HG02610 (cell line): ENCODE measurements around the gene PPARG.

ENCODE experiments used
- ATAC-seq: cut with Tn5 transposase; IDR thresholded peaks from one replicate; pipeline ENCODE4 v1.9.1; 2021; ENCODE audit warnings: mild to moderate bottlenecking, moderate library complexity; ENCODE audit not compliant: unreplicated experiment

PPARG gene

DNA sequence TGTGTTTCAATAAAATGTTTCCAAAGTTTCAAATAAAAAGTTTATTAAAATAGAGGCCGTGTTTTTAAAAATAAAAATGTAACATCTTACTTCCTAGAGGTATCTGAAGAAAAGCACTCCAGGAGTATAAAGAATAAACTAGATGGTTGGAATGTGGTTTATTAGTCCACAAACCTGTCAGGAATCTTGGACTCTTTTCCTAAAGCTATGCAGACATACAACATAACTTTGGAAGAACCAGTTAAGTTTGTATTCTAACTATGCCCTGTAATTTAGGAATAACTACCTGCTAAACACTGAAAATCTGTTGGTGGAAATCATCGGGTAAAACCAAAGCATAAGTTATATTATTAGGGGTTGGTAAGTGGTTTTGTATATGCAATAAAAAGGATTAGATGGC, 51.6 kb downstream of the PPARG start:
- no peak for ATAC-seq

DNA sequence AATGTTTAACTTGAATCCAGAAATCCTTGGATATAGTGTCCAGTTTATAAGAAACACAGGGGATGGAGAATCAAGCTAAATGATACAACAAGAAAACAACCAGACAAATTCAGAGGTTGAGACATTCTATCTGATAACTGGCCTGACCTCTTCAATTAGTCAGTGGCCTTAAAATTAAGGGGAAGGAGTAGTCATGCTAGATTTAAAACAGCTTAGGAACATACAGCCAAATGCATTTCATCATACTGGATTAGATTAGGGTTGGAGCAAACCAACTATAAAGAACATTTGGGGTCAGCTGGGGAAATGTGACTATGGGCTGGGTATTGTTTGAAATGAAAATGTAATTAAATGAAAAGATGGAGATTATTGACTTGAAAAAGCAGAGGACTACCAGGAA, 53.3 kb downstream of the PPARG start:
- ATAC-seq = no peak

DNA sequence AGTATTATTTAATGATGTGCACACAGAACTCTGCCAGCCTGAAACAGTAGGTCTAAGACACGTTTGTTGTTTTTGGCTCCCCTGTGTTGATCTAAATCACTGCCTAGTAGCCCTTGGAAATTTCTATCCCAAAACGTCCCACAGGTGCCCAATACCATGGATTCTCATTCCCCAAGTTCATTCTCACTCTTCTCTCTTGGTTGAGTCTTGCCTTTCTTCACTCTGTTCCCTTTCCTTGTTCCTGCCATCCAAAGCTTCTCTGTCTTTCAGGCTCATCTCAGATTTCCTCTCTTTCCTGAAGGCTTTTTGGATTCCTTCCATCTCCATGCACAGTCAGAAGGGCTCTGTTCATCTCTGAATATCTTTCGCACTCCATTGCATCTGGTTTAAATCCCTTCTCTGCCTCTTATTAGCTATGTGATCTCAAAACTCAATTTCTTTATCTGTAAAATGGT, 54.2 kb downstream of the PPARG start:
- ATAC-seq = no peak

DNA sequence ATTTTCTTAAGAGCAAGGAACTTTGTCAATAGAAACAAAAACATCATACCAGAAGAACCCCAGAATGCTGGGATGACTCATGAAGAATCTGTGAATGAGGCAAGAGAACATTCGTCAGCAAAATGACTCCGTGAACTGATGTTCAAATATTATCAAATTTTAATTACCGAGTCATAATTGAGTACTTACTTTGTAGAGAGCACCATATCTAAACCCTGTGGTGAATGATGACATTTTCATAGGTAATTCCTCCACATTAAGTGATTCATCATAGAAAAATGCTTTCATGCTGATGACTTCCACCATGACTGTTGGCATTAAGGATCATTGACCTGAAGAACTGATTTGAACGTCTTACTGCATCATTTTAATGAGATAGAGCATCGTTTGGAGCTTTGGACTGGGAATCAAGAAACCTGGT, 56.3 kb downstream of the PPARG start:
- ATAC-seq = no peak

DNA sequence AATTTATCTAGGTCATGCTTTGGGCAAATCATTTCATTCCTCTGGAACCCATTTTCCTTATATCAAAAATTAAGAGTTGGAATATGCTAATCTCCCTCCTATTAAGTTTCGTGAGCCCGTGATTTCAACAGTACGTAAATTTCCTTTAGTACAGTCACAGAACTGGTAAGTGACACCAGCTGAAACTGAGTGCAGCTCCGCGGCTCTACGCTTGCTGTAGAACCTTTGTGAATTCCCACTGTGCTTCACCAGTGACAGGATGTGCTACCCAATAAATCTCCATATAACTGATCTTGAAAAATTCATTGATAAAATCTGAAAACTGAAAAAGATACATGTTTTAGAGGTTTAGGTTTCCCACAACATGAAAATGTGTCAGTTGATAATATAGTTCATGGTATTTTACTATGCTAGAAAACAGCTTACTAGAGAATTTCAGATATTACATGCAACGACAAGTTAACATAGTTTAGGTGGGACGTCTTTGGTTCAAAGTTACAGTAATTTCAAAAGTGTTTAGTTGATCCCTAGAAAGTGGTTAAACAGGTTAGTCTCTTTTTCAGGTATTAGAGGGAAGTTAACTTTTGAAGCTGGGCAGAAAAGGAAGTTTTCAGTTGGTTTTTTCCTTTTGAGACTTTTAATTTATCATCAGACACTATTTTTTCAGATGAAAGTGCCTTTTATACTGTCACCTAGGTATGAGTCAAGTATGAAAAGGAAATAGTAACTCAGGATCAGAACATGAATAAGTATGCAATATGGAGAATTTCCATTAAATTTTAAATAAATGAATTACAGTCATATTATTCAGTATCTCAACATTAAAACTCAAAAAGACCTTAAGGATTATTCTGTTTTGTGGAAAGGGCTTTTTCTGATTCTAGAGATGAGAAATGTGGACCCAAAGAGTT, 57.0 kb downstream of the PPARG start:
- no peak for ATAC-seq

DNA sequence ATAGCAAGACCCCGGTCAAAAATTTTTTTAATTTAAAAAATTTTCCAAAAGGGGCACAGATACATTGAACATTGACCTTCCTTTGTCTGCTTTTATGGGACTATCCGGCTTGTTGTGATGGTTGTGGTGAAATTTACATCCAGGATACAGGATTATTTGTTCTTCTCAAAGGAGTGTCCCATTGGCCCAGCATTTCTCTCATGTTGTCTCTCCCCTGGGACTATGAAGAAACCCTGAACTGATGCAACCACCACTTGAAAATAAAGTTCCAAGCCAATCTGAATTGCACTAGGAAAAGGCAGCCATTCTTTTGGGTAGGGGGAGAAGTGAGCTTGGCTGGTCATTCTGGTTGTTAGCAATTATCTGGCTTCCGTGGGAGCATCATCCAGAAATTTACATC, 58.4 kb downstream of the PPARG start:
- no peak for ATAC-seq

DNA sequence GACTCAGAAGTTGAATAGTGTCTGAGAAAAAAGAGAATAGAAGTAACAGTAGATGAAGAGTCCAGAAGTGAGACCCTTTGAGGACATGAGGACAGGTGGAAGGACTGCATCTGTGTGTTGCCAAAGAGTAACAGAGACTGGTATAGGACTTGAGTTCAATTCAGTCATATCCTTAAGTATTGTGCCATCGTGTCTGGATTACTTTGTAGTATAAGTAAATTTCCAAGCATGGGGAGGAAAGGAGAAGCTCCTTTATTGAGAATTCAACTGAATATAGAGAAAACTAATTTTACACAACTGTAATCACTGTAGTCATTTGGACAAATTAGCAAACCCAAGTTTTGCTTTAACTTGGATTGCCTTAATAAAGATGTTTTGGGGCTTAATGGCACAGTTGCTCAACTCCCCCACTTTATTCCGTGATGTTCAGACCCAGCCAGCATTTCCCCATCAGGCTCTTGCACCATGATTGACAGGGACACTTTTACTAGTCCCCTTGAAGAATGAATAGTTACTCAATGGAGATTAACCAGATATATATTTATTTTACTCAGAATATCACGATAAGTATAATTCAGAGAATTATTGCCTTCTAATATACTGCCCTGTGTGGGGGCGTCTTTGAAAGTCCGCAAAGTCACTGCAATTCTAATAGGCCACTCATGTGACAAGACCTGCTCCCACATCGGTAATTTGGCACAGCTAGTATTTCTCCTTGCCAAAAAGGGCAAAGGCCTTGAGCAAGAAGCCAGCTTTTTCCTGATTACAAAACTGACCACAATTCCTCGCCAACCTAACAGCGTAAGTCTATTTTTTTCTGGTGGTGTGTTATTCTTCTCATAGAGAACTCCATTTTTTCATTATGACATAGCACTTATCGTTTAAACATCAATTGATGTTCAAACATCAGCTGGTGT, 61.3 kb downstream of the PPARG start:
- ATAC-seq = no peak

DNA sequence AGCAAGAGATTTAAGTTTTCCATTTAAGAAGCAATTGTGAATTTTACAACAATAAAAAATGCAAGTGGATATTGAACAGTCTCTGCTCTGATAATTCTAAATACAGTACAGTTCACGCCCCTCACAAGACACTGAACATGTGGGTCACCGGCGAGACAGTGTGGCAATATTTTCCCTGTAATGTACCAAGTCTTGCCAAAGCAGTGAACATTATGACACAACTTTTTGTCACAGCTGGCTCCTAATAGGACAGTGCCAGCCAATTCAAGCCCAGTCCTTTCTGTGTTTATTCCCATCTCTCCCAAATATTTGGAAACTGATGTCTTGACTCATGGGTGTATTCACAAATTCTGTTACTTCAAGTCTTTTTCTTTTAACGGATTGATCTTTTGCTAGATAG, 62.3 kb downstream of the PPARG start:
- ATAC-seq = no peak

DNA sequence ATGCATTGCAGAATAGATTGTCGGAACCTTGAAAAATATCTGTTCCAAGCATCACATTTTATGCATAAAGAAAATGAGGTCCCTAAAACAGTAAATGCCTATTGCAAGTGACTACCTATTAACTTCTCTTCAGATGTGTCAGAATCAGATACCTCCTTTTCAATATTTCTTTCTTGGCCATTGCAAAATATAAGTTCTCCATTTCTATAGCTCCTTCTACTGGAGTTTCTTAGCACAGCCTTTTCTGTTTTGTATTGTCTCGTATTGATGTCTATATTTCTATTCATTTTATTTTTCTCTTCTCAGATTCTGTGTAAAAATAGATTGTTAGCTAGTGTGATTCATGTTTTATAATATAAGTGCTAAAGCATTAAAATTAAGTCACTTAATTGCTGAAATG, 63.4 kb downstream of the PPARG start:
- no peak for ATAC-seq

DNA sequence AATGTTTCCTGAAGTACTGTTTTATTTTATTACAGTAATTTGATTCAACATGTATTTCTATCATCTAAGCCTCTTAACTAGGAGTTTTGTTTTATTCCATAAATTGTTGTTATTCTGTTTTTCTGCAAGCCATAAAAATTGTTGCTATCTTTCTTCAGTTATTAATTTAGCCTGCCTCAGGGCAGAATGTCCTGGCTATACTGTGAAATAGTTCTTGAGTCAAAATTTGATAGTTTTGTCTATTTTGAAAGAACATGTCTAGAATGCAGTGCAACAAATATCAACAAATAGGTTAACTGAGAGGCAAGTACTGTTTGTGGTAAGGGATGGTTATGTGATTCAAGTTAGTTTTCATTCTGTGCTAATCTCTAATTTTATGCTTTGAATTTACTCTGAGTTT, 63.9 kb downstream of the PPARG start:
- ATAC-seq = no peak

DNA sequence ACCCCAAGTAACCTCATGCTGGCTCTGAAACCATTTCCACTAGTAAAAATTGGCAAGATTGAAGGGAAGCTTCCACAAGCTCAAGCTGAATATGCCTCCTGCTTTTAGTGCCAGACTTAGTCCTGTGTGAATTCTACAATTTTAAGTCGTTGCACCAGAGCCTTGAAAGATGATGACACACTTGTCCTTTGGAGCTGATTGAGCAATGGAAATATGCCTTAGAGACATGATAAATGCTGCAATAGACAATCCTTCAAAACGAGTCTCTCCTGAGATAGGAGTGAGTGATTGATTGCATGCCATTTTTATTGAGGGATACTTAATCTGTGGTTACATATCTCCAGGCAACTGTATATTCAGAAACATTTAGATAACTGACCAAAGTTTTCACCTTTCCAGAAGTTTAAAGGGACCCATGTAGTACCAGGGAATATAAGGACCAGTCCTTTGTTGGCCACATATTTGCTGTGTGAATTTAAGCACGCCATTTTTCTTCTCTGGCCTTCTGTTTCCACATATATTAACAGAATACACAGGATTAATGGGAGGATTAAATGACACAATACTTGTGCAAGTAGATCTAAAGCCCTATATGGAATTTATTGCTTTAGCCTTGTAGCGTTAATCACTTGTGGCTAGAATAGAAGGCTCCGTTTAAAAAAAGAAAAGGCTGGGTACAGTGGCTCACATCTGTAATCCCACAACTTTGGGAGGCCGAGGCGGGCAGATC, 65.1 kb downstream of the PPARG start:
- ATAC-seq = no peak

DNA sequence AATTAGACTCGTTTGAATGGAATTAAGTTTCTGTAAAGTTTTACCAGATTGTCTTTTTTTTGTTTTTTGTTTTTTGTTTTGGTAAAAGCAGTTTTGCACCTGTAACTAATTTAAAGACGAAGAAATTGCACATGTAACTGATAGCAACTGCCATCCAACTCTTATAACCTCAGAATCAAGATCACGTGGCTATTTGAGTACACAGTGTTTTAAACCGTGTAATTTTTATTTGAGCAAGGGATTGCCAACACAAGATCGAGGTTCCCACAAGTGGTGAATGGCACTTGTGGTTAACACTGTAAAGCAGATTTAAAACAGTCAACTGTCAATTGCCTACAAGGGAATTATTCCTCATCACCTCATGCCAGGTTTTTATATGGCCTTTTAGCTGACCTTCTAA, 67.3 kb downstream of the PPARG start:
- no peak for ATAC-seq

DNA sequence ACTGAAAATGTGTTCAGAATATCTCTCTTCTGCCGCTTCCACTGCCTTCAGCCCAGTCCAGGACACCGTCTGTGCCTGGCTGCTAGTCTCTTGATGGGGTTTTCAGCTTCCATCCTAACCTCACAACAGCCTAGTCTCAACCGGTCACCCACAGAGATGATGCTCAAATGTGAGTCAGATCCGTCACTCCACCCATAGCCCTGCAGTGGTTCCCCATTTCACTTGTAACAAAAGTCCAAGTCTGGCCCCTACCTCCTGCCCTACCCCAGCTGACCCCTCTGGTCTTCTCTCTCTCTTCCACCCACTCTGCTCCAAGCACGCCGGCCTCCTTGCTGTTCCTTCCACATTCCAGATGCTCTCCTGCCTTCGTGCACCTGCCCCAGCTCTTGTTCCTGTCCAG, 68.1 kb downstream of the PPARG start:
- ATAC-seq = no peak

DNA sequence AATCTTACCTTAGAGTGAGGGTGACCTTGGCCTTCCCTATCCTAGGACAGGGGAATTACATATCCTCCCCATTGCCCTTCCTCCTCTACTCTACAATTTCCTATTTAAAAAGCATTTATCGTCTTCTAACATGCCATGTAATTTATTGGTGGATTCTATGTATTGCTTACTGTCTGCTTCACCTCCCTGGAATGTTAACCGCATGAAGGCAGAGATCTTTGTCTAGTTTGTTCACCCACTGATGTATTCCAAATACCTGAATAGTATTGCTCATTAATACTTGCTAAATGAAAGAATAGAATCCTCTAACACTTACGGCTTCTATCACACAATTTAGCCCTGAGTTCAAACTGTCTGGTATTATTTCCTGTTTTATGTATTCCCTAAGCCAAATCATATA, 68.6 kb downstream of the PPARG start:
- no peak for ATAC-seq

DNA sequence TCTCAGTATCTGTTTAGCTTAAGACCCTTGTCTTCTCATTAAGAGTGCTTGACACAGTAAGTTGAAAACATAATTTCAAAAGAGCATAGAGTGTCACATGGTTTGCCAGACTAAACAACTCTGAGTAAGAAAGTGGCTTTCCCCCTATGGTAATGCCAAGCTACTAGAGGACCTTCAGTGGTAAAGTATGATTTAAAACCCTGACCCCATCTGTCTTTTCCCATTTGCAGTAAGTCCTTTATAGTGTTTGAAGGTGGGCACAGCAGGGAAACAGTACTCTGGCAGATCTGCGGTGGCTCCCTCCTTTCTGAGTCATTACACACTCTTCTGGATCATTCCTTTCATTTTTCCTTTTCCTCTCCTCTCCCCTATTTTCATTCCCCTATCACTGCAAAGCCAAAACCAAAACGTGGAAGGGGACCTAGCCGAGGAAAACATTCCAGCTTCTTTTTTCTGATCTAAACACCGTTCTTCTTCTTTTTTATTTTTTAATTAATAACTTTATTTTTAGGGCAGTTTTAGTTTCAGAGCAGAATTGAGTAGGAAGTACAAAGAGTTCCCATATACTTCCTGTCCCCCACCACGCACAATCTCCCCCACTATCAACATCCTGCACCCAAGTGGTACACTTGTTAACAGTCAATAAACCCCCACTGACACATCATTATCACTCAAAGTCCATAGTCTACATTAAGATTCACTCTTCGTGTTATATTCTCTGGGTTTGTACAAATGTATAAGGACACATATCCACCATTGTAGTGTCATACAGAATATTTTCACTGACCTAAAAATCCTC, 74.7 kb downstream of the PPARG start:
- ATAC-seq = no peak

DNA sequence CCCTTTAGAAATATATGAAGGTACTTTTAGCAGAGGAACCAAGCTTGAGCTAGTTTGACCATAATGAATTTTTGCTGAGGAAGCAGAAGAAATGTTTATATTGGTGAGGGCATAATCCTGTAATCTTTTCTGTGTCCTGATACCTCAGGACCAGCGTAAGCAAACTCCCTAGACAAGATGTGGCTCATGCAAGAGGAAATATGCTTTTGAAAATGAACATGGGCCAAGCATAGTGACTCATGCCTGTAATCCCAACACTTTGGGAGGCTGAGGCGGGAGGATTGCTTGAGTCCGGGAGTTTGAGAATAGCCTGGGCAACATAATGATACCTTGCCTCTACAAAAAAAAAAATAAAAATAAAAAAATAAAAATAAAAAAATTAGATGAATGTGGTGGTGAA, 78.5 kb downstream of the PPARG start:
- ATAC-seq = no peak

DNA sequence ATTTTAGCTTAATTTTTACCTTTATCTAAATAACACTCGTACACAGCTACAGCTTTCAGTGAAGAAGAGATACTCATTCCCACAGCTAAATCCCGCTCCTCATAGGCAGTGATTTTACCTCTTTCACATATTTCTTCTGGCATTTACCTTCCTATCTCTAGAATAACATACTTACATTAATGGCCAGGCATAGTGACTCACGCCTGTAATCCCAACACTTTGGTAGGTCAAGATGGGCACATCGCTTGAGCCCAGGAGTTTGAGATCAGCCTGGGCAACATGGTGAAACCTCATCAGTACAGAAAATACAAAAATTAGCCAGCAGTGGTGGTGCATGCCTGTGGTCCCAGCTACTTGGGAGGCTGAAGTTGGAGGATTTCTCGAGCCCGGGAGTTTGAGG, 80.2 kb downstream of the PPARG start:
- ATAC-seq = no peak

DNA sequence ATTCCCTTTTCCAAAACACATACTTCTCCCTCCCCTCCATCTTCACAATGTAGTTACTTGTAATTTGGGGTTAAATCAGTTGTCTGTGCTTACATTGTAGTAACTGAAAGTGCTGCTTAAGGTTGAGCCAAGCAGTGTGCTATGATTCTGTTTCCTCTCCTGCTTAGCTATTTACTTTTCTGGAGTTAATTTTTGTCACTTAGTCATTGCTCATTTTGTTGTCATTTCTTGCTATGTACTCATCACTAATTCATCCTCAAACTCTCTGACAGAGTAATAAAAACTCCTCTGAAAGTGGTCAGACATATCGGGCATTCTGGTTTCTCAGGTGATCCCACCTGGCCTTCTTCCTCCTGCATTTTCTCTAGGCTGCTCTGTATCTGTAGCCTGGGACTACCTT, 80.7 kb downstream of the PPARG start:
- ATAC-seq = no peak

DNA sequence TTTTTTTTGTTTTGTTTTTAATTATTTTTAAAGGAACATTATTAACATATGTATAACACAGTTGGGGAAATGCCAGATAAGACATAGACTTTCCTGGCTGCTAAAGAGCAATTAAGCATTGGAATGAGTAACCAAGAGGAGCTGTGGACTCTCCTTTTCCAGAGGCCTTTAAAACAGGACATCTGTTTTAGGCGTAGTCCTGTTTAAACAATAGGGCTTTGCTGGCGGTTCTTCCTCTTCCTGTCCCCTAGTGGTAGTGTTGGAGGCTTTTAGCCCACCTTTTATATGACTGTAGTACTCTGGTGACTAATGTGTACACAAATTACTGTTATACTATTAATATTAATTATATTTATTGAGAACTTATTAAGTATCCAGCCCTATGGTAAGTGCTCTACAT, 81.9 kb downstream of the PPARG start:
- no peak for ATAC-seq

DNA sequence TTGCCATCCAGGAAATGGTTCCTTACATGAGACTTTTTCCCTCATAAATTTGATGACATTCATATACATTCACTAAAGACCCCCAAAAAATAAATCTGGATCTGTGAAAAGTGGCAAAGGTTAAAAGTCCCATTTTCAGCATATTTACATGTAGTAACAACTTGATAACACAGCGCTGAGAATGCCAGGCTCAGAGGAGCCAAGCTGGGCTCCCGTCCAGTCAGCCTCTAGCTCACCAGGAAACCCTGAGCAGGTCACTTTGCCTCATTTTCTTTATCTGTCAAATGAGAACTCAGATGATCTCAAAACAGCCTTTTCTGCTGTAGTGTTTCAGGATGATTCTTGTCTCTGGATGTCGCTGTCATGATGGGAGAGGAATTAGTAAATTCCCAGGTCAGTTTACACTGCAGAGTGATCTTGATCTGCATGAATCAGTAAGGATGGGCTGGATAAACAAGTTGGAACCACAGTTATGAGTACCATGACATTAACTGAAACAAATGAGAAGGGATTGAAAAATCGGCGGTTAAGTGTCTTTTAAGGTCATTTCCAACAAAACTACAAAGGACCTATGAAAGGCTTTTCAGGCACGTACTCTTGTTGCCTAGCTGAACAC, 82.8 kb downstream of the PPARG start:
- ATAC-seq = no peak
